ENCODE measurements around the gene IQSEC3.
"Not testable (repeated sequence)": the region's sequence is repeated elsewhere in the genome, so short reads cannot be mapped to it uniquely, and the experiment has no call there.

Gene IQSEC3

DNA sequence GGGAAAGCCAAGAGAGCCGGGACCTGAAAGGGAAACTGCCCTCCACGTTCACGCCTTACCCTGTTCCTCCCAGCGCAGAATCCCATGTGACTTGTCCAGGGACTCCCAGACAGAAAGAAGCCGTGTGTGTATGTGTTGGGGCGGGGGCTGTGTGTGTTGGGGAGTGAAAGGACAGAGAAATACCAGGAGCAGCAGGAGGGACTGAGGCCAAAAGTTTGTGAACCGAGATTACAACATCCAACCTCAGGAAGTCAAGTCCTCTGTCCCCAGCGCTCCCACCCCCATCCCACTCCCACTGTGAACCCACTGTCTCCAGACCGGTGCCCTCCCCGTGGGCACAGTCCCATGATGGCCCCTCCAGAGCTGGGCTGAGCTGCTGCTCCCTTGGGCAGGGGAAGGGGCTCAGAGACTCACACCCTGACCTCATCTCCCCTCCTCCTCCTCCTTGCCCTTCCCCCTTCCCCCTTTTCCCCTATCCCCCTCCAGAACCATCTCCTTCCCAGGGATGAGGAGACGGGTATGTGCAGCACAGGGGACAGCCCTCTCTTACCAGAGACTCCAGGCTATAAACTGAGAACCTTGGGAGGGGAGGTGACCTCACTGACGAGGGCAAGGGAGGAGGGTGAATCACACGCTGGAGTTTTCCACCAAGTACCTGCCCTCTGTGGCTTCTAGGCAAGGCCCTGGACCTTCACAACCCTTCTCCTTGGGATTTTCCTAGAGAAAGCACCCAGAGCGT, 147.6 kb downstream of the IQSEC3 start, which contains the start of gene SLC6A12:
TSS of gene SLC6A12 (minus strand) at position 155 of the 739 bp plus-strand sequence. CDS start 4,171 bp downstream, outside the sequence.
- no peak for DNase-seq (ENCODE audit: low read depth in 2 of 2)

DNA sequence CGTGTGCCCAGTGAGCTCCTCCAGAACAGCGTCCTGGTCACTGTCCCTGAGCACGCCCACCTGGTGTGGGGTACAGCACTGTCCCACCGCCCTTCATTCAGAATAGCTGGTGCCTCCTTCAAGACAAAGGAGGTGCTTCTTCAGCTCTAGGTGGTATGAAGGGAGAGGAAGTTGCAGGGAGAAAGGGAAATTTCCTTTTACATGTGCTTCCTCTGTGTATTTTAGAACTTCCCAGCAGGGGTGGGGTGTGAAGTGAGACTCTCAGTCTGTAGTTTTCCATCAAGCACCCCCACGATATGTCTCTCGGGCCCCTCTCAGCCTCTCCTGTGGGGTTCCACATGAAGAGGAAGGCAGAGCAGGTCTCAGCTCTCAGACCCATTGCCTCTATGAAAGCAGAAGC, 148.5 kb downstream of the IQSEC3 start:
- no peak for DNase-seq (ENCODE audit: low read depth in 2 of 2)

DNA sequence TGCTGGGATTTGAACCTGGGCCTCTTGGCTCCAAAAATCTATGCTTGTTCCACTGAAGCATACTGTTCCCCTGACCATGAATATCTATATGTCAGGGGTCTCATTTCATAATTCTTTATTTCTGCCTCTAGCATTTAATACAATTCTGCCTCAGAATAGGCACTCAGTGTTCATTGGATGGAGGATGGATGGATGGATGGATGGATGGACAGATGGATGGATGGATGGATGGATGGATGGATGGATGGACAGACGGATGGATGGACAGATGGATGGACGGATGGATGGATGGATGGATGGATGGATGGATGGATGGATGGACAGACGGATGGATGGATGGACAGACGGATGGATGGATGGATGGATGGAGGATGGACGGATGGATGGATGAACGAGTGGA, 150.5 kb downstream of the IQSEC3 start:
- DNase-seq (ENCODE audit: low read depth in 2 of 2), result not testable (repeated sequence)

DNA sequence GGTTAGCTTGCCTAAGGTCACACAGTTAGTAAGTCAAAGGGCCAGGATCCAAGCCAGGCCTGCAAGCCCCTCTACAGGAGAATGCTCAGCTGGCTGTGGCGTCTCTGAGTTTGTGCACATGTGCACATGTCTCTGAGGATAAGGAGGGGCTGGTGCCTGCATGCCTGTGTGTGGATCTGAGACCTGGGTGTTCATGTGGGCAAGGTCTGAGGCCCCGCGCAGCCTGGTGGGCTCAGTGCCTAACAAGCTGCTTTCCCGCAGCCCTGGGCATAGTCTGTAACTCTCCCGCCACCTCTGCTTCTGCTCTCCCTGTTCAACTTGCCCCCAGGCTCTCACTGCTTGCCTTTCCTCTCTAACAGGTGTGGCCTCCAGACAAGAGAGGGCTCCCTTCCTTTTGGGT, 151.7 kb downstream of the IQSEC3 start:
- DNase-seq (ENCODE audit: low read depth in 2 of 2), result no peak

DNA sequence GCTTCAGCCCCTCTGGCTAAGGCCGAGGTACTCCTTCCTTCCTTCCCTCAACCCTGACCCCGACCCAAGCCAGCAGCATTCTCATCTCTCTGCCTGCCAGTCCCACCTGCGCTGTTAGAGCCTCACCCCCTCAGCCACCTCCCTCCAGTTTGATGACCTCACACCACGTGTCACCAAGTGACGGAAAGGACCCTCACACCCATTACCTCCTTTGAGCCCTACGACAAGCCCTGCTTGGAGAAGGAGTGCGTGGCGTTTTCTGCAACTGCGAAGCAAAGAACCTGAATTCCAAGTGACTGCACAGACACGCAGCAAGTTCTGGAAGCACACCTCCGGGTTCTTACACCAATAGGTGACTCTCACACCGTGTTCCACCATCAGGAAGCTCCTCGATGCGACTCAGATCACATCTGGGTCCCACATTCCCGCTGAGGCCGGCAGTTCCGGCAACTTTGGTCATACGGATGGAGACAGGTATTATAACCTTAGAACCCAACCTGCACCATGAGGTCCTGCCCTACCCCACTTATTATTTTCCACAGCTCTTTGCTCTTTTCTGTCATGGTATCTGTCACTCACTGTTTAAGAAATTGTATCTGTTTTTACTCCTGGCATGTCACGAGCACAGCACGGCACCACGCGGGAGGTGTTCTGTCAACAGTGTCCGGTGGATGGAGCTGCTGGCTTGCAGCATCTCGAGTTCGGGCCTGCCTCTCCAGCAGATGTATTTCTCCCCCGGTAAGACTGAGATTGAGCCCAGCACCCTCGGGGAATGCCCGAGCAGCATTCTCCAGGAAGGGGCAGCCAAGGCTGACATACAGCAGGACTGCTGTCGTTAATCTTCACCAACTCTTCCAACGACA, 152.4 kb downstream of the IQSEC3 start:
- no peak for DNase-seq (ENCODE audit: low read depth in 2 of 2)

DNA sequence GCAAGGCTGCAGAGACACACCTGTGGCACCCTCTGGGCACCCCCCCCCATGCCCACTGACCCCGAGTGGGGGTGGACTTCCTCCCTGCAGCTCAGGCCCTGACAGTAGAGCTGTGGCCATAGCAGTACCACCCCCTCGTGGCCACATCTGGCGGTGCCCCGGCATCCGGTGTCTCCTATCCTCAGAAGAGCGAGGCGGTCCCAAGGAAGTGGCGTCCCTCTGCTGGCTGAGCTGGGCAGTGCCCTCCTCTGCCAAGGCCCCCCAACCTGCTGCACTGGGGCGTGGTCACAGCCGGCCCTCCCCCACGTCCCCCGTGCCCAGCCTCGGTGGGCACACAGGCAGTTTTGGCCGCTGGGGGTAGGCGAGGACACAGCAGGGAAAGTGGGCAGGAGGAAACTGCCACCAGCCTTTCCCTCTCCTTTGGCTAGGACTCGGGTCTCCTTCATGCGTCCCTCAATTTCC, 153.4 kb downstream of the IQSEC3 start:
- DNase-seq (ENCODE audit: low read depth in 2 of 2), result no peak

DNA sequence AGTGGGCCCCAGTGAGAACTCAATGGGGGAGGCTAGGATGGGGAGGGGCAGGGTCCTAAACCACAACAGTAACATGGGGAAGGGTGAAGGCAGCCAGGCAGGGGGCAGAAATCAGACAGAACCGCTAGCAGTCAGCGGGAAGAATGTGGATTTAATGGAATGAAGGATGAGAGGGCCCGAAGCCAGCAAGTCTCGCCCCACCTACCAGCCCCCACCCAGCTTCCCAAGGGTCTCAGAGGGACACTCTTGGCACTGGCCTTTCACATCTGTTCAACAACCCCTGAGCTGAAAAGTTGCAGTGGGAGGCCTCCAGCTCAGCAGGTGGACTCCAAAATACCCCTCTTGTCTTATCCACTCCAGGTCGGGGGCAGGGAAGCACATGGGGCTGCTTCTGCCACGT, 153.9 kb downstream of the IQSEC3 start:
- no peak for DNase-seq (ENCODE audit: low read depth in 2 of 2)

DNA sequence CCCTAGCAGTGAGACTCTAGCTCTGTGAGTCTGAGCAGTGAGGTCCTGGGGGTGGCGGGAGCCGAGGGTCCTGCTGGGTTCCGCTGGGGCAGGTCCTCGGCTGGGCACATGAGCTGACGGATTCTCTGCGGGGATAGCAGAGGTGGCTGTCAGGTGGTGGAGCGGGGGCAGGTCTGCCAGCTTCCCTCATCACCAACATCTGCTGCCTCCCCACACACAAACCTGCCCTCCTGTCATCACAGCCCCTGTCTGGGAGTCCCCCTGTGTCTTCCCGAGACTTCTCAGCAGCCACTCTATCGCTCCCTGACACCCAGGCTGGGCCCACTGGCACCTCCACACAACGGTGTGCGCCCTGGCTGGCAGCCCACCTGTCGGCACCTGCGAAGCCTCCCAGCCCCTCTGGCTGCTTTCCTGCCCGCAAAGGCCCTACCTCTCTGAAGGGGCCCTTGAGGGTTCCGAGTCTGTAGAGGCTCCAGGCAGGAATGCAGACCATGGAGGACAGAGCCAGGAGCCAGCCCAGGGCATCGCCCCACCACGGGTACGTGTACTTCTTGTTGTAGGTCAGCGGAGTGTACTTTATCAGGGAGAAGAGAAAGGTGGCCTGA, 154.5 kb downstream of the IQSEC3 start:
- DNase-seq (ENCODE audit: low read depth in 2 of 2), result no peak

DNA sequence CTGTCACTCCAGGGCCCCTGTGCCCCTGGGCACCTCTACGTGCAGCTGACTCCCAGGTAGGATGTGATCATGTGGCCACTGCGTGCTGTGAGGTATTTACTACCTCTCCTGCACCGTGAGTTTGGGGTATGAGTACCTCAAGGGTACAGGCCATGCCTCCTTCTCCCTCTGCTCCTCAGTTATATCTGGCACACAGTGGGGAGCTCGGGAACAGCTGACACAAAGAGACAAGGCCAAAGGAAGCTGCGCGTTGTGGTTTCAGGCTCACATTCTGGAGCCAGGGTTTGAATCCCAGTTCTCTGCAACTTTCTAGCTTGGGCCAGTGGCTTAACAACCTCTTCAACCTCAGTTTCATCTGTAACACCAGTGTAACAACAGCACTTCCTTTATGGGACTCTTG, 155.2 kb downstream of the IQSEC3 start:
- DNase-seq (ENCODE audit: low read depth in 2 of 2), result no peak

DNA sequence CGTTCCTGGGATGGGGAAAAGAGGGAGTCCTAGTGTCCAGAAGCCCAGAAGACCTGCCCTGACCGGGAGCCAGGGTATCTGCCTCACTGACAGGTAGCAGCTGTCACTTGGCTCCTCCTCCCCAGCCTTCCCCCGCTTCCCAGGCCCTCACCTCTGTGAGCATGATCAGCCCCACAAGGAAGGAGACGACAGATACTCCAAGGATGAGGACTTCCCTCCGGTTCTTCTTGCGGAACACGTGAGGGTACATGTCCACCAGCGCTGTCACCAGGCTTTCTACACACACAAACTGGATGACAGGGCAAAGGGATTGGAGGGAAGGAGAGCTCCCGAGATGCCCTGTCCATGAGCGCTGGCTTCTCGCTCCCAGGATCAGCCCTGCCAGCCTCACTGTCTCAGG, 157.3 kb downstream of the IQSEC3 start:
- no peak for DNase-seq (ENCODE audit: low read depth in 2 of 2)

DNA sequence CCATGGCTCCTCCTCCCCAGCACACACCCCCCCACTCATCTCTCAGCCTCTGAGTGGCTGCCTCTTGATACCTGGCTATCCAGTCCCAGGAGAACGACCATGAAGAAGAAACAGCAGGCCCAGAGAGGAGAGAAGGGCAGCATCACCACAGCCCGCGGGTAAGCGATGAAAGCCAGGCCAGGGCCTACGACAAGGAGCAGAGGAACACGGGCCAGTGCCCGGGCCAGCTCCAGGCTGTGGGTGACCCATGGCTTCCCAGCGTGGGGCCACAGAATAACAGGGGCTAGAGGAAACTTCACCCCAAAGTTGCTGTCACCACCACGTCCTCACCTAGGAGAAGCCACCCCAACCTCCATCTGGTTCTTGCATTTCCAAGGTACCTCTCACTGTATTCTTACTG, 157.8 kb downstream of the IQSEC3 start:
- no peak for DNase-seq (ENCODE audit: low read depth in 2 of 2)

DNA sequence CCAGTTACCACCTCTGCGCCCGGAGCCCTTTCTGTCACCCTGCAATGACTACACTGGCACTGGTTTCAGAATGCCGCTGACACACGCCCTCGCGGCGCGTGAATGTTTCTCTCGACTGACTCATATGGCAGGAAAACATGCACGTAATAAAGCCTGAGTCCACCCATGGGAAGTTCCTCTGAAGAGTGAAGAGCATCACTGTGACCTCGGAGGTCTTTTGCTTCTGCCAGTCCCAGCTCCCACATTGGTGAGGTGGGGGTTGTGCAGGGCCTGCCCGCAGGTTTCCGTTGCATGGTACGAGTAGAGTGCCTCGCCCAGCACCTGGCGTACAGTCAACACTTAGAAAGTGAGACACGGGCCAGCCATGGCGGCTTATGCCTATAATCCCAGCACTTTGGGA, 158.4 kb downstream of the IQSEC3 start:
- DNase-seq (ENCODE audit: low read depth in 2 of 2), result no peak

DNA sequence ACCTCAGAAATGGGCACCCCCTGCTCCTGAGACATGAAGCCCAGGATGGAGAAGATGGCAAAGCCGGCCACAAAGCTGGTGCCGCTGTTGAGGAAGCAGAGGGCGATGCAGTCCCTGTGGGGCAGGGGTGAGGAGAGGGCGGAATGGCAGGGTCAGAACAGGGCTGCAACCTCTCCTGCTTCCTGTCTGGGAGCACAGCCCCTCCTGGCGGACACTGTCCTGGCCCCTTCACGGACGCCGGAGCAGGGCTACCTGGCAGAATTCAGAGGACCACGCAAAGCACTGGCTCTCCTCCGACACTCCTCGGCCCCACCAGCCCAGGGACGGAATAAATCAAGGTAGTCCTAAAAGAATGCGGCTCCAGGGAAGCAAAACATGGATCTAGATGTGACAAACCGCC, 159.8 kb downstream of the IQSEC3 start:
- no peak for DNase-seq (ENCODE audit: low read depth in 2 of 2)

DNA sequence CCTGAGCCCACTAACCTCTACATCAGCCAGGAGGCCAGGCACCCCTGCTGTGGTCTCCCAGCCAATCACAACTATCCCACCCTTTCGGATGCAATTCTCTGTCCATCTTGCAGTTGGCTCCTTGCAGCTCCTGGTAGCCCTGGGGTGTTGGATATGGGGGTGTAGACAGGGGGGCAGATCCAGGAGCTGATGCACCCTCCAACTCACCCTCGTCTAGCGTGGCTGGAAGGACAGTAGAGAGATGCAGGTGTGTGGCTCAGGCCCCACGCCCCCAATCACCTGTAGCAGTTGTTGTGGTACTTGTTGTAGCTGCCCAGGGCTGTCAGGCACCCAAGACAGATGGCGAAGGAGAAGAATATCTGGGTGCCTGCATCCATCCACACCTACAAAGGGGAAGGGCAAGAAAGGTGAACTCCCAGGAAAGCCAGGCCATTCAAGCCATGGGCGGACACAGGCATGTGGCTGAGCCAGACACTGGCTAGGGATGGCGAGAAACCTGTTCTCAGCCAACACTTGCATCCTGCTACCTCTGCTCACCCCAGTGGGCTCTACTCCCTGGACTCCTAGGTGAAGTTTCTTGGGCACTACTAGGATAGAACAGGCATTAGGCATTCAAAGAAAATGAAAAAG, 160.8 kb downstream of the IQSEC3 start:
- no peak for DNase-seq (ENCODE audit: low read depth in 2 of 2)
